HG03575 (cell line): ENCODE results near the gene RASD1.

ENCODE experiments used
- ATAC-seq: cut with Tn5 transposase; IDR thresholded peaks from one replicate; pipeline ENCODE4 v1.9.1; 2021; ENCODE audit not compliant: unreplicated experiment, insufficient number of reproducible peaks, low FRiP score; ENCODE audit errors: extremely low read depth

RASD1 gene

GRCh38 chr17:17502741-17503565, 6.8 kb upstream of the RASD1 start:
- ATAC-seq = no peak

- ATAC-seq = no peak
Measured at GRCh38 chr17:17500999-17501605, 4.9 kb upstream of the RASD1 start.

- no peak for ATAC-seq
Measured at GRCh38 chr17:17499402-17500145, 3.4 kb upstream of the RASD1 start.

- no peak for ATAC-seq
Measured at GRCh38 chr17:17498606-17499301, 2.6 kb upstream of the RASD1 start.

- no peak for ATAC-seq
Measured at GRCh38 chr17:17497845-17498520, 1.8 kb upstream of the RASD1 start.

GRCh38 chr17:17497065-17497844, 1.1 kb upstream of the RASD1 start:
- no peak for ATAC-seq

GRCh38 chr17:17495536-17496188, 533 bp downstream of the RASD1 start:
- ATAC-seq = no peak

GRCh38 chr17:17494870-17495535, 1.2 kb downstream of the RASD1 start:
- ATAC-seq = no peak

- ATAC-seq = no peak
Measured at GRCh38 chr17:17494499-17494869, 1.7 kb downstream of the RASD1 start.

- ATAC-seq = no peak
Measured at GRCh38 chr17:17493986-17494466, 2.2 kb downstream of the RASD1 start.

- ATAC-seq = no peak
Measured at GRCh38 chr17:17493249-17493985, 2.8 kb downstream of the RASD1 start.

- no peak for ATAC-seq
Measured at GRCh38 chr17:17492571-17492970, 3.6 kb downstream of the RASD1 start.

- ATAC-seq = no peak
Measured at GRCh38 chr17:17492085-17492484, 4.1 kb downstream of the RASD1 start.

GRCh38 chr17:17491546-17491988, 4.6 kb downstream of the RASD1 start:
- ATAC-seq = no peak

GRCh38 chr17:17491031-17491471, 5.1 kb downstream of the RASD1 start:
- no peak for ATAC-seq

- no peak for ATAC-seq
Measured at GRCh38 chr17:17487998-17488397, 8.2 kb downstream of the RASD1 start.
